ENCODE data around the gene NDUFS7. TPM values are rescaled to one million over a fixed set of nuclear protein-coding genes. Genes with fewer than 3 reads are reported as not detected.
"Not testable (repeated sequence)": the region's sequence is repeated elsewhere in the genome, so short reads cannot be mapped to it uniquely, and the experiment has no call there.

The NDUFS7 gene
- total RNA-seq, 4 donors from 2014 or later = 108 to 217 (median 128) TPM

DNA sequence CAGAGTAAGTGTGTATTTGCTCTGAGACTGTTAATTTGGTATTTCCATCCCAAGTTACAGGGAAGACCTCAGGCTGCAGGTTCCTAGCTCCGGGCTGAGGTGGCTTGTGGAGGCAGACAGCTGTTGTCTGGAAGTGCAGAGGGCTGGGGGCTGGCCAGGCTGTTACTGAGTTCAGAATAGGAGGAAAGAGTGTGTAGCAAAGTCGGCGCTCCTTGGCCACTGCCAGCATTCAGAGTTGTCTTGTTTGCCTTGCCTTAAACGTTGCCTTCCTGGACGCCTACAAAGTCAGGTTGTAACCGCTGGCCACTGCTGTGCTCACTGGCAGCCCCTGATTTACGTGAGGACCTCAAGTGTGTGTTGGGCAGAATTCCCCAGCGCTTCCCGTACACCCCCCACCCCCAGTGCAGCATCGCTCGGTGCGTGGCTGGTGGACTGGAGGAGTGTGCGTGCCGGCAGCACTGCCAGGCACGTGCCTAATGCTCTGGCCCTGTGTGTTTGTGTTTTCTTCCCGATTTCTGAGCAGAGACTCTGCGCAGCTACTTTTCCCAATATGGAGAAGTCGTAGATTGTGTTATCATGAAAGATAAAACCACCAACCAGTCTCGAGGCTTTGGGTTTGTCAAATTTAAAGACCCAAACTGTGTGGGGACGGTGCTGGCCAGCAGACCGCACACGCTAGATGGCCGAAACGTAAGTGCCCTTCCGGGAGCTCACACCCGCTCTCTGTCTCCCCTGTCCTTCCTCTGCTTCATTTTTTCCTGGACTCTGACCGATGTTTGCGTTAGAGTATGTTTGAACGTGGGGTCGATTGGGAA lies 34.2 kb downstream of the NDUFS7 start:
- intact Hi-C loops (cut with DNase I; ENCODE audit: low total_unique reads) = no loop called here
- H3K4me3 ChIP-seq (ENCODE audit: low read depth, poor library complexity, severe bottlenecking) = no peak overlapping the region
- WGBS, 2 donors = 85 to 86% methylated on average over 30 of the region's 30 CpGs
- TF ChIP-seq, protein P1, sequence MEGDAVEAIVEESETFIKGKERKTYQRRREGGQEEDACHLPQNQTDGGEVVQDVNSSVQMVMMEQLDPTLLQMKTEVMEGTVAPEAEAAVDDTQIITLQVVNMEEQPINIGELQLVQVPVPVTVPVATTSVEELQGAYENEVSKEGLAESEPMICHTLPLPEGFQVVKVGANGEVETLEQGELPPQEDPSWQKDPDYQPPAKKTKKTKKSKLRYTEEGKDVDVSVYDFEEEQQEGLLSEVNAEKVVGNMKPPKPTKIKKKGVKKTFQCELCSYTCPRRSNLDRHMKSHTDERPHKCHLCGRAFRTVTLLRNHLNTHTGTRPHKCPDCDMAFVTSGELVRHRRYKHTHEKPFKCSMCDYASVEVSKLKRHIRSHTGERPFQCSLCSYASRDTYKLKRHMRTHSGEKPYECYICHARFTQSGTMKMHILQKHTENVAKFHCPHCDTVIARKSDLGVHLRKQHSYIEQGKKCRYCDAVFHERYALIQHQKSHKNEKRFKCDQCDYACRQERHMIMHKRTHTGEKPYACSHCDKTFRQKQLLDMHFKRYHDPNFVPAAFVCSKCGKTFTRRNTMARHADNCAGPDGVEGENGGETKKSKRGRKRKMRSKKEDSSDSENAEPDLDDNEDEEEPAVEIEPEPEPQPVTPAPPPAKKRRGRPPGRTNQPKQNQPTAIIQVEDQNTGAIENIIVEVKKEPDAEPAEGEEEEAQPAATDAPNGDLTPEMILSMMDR (IDR thresholded peaks at IDR 0.05) = no peak
- TF ChIP-seq POLR2A (IDR thresholded peaks at IDR 0.05) = no peak
- no peak for DNase-seq (ENCODE audit: low spot score in 2 of 2)

DNA sequence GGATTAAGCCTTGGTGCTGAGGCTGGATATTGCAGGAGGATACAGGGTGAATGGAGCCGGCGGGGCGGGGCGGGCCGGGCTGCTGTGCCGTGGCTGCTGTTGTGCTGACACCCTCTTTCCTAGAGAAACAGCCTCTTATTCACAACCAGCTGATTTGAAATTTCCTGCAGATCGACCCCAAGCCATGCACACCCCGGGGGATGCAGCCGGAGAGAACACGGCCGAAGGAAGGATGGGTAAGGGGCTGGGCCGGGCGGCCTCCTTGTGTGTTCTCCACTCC lies 34.7 kb downstream of the NDUFS7 start:
- H3K4me3 ChIP-seq (ENCODE audit: low read depth, poor library complexity, severe bottlenecking) = no peak overlapping the region
- intact Hi-C loops (cut with DNase I; ENCODE audit: low total_unique reads) = no loop called here
- TF ChIP-seq, protein P1 (IDR thresholded peaks at IDR 0.05) = no peak
- TF ChIP-seq POLR2A (IDR thresholded peaks at IDR 0.05) = no peak
- WGBS, 2 donors = 85 to 92% methylated on average over 13 of the region's 13 CpGs
- no peak for DNase-seq (ENCODE audit: low spot score in 2 of 2)

DNA sequence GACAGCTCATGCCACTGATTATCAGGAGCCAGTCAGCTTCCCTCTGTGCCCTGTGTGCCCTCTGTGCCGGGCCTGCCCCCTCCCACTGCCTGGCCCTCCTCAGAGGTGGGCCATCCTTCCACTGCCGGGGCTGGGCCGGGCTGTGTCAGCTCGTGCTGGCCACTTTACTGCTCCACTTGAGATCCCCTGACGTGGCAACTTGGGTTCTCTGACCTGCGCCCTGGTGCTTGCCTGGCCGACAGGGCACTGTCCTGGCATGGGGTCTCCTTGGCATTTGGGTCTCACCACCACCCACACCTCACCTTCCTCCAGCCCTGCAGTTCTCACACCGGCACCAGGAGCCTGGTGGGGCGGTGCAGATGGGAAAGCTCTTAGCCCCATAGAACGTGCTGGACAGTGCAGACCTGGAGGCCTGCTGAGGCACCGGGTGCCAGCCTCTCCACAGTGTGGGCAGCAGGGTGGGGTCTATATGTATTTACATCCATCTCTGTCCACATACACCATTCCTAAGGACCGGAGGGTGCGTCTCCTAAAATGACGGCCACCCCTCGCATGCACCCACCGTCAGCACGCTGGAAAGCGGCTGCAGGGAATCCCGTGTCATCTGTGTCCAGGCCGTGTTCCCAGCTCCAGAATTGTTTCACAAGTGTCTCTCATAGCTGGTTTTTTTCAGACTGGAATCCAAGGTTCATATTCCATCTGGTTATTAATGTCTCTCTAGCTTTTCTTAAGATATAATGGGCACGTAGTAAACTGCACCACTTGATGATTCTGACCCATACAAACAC lies 35.4 kb downstream of the NDUFS7 start:
- no peak overlapping the region for H3K4me3 ChIP-seq (ENCODE audit: low read depth, poor library complexity, severe bottlenecking)
- TF ChIP-seq POLR2A (IDR thresholded peaks at IDR 0.05) = no peak
- TF ChIP-seq, protein P1 (IDR thresholded peaks at IDR 0.05) = no peak
- intact Hi-C loops (cut with DNase I; ENCODE audit: low total_unique reads) = no loop called here
- WGBS, 2 donors = 86 to 88% methylated on average over 21 of the region's 21 CpGs
- DNase-seq (ENCODE audit: low spot score in 2 of 2) = no peak

DNA sequence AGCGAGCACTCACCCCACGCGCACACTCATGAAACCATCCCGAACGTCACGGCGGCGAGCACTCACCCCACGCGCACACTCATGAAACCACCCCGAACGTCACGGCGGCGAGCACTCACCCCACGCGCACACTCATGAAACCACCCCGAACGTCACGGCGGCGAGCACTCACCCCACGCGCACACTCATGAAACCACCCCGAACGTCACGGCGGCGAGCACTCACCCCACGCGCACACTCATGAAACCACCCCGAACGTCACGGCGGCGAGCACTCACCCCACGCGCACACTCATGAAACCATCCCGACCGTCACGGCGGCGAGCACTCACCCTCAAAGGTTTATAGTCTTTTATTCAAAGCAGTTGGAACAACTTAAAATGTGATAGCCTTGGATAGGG lies 36.4 kb downstream of the NDUFS7 start:
- 96% methylated on average over 20 to 23 of the region's 43 CpGs for WGBS, 2 donors
- intact Hi-C loops (cut with DNase I; ENCODE audit: low total_unique reads); H3K4me3 ChIP-seq (ENCODE audit: low read depth, poor library complexity, severe bottlenecking); DNase-seq (ENCODE audit: low spot score in 2 of 2): not testable (repeated sequence)

DNA sequence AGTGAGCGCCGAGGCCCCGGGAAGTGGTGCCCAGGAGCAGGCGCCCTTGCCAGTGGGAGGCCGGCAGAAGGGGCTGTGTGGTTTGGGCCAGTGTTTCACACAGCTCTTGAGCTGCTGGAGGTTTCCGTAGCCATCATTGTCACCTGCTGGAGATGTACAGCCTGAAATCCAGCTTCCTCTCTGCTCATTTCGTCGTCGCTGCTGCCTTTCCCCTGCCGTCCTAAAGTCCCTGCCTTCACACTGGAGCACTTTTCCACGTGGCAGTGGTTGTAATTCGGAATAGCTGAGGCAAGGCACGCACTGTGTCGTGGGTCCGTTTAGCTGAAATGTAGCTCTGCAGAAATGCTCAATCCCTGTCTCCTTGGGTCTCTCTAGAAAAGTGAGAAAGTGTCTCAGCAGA lies 36.9 kb downstream of the NDUFS7 start:
- TF ChIP-seq, protein P1 (IDR thresholded peaks at IDR 0.05) = no peak
- TF ChIP-seq POLR2A (IDR thresholded peaks at IDR 0.05) = no peak
- 90 to 93% methylated on average over 15 of the region's 15 CpGs for WGBS, 2 donors
- DNase-seq (ENCODE audit: low spot score in 2 of 2) = no peak
- no peak overlapping the region for H3K4me3 ChIP-seq (ENCODE audit: low read depth, poor library complexity, severe bottlenecking)
- intact Hi-C loops (cut with DNase I; ENCODE audit: low total_unique reads) = no loop called here

DNA sequence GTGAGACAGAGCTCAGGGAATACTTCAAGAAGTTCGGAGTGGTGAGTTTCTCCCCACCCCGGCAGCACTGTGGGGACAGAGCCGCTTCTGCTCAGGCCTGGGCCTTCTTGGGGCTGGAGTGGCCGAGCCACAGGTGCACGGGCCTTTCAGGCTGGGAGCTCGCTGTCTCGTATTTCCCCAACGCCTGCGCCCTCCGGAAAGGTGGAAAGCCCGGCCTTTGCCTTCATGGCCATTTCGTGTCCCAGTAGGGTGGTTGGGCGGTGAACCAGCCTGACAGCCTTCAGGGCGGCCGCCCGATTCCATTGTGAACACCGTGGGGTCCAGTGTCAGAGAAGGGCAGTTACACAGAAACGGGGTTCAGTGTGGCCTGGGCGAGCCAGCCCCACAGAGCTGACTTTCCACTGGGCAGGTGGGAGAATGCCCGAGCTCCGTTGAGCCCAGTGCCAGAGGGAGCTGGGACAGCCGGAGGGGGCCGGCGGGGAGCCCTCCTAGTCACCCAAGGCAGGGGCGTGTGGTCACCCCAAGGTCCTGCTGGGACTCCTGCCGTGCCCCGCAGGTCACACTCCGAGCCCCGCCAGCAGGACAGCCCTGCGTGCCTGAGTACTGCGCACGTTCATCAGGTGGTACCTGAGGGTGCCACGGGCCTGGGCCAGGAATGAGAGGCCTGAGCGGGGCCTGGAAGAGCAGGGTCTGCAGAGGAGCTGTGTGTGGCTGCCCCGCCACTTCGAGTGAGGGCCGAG lies 37.7 kb downstream of the NDUFS7 start:
- DNase-seq (ENCODE audit: low spot score in 2 of 2) = no peak
- WGBS, 2 donors = 94 to 95% methylated on average over 28 to 30 of the region's 37 CpGs
- TF ChIP-seq, protein P1 (IDR thresholded peaks at IDR 0.05) = no peak
- TF ChIP-seq POLR2A (IDR thresholded peaks at IDR 0.05) = no peak
- no peak overlapping the region for H3K4me3 ChIP-seq (ENCODE audit: low read depth, poor library complexity, severe bottlenecking)
- intact Hi-C loops (cut with DNase I; ENCODE audit: low total_unique reads) = no loop called here
